ENCODE results near the gene PRDM1.

DNA sequence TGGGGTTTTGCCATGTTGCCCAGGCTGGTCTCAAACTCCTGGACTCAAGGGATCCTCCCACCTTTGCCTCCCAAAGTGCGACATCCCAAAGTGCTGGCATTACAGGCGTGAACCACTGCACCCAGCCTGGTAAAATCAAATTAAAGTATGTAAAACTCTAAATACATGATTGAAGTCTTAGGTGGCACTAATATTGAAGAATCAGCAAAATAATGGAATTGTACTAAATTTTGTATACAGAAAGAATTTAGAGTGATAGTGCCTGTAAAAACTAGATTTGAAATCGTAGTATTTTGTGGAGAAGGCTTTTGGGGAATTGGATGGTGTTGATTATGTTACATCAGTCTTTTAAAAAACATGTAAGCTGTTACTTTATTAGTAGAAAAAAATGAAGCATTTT is 10.0 kb upstream of the PRDM1 start:
- TF ChIP-seq, protein P1, sequence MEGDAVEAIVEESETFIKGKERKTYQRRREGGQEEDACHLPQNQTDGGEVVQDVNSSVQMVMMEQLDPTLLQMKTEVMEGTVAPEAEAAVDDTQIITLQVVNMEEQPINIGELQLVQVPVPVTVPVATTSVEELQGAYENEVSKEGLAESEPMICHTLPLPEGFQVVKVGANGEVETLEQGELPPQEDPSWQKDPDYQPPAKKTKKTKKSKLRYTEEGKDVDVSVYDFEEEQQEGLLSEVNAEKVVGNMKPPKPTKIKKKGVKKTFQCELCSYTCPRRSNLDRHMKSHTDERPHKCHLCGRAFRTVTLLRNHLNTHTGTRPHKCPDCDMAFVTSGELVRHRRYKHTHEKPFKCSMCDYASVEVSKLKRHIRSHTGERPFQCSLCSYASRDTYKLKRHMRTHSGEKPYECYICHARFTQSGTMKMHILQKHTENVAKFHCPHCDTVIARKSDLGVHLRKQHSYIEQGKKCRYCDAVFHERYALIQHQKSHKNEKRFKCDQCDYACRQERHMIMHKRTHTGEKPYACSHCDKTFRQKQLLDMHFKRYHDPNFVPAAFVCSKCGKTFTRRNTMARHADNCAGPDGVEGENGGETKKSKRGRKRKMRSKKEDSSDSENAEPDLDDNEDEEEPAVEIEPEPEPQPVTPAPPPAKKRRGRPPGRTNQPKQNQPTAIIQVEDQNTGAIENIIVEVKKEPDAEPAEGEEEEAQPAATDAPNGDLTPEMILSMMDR (IDR thresholded peaks at IDR 0.05) = no peak
- no peak for TF ChIP-seq POLR2A (IDR thresholded peaks at IDR 0.05)

All from esophagus squamous epithelium (tissue), 4 donors.